Activated CD4-positive, alpha-beta T cell treated with anti-CD3 and anti-CD28 coated beads, Interleukin-2, Interleukin-4, amounts not matched to agents 100 ng/mL and 50 ng/mL, durations not matched to agents 16 hours and 8 hours (primary cell): ENCODE results near the gene CALM3.

Experiments used
- DNase-seq: peaks from one replicate; pipeline ENCODE4 v3.0.0-alpha.2; 2020; ENCODE audit warnings: low spot score

Gene CALM3

DNA sequence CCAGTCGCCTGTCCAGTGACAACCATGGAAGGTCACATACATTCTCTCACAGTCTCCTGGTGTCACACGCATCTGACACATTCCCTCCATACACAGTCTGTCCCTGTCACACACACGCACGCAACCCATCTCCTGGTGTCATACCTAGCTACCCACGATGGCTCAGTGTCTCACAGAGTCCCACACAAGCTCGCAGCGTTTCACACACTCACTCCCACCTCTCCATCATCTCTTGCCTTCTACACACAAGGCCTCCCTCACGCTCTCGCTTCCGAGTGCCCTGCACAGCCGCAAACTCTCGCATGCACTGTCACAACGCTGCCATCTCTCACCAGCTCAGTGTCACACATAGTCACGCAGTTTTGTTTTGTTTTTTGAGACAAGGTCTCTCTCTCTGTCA, 36.1 kb downstream of the CALM3 start:
- DNase-seq = no peak

DNA sequence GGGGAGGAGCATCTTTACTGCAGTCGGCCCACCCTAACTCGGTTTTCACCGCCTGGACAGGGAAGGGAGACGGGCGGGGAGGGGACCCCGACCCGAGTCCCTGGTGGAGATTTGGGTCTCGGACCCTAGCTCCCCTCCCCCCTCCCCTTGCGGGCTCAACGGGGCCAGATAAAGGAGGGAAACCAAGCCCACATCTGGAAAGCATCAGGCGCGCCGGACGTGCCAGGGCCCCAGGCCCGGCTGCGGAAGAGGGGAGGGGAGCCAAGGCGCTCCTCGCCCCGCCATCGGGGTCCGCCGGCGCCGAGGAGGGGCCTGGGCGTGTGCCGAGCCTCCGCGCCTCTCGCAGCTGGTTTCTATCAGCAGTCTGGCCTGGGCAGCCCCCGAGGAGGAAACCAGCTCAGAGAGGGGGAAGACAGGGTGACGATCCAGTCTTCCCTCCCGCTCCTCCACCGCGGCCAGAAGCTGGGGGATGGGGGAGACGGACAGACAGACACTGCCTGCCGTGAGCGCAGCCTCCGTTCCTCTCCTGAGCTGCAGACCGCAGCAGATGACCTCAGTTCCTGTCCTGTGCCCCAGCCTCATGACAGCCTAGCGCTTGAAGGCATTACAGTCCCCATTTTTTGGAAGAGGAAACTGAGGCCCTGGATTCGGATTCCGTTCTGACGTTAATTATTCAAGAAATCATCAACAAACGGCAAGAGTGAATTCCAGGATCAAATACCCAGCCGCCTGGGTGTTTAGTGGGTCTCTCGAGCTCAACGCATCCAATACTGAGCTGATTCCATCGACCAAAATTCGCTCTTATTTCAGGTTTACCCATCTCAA, 38.4 kb downstream of the CALM3 start:
- no peak for DNase-seq

DNA sequence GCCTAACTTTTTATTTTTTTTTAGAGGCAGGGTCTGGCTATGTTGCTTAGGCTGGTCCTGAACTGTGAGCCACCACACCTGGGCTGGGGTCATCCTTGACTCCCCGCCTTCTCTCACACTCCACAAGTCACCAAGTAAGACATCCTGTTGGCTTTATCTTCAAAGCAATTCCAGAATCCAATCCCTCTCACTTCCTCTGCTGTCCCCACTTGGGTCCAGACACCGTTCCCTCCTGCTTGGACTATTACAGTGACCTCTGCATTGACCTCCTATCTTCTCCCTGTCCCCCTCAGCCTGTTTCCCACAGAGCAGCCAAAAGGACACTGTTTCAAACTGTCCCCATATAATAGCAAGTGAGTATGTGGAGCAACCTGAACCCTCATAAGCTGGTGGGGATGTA, 39.5 kb downstream of the CALM3 start:
- no peak for DNase-seq

DNA sequence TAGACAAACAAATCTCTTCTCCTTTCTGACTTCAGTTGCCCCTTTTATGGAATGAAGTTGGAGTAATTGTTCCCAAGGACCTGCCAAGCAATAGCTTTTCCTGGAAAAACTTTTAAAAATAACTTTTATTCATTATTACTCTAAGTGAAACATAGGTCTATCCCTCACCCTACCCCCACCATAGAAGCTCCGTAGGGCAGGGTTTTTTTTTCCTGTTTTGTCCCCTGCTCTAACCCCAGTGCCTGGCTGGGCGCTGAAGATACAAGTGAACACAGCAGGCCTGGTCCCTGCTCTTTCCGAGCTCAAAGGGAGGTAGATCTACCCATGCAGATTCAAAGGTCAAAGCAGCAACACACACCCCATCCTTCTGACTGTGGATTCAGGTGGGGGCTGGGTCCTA, 43.6 kb downstream of the CALM3 start:
- DNase-seq = no peak

DNA sequence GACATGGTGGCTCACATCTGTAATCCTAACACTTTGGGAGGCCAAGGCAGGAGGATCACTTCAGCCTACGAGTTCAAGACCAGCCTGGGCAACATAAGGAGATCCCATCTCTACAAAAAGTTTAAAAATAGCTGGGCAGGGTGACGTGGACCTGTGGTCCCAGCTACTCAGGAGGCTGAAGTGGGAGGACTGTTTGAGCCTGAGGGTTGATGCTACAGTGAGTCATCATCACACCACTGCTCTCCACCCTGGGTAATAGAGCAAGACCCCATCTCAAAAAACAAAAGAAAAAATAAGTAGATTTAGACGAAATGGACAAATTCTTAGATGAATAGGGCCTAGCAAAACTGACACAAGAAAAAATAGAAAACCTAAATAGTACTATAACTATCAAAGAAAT, 45.3 kb downstream of the CALM3 start:
- DNase-seq = no peak

DNA sequence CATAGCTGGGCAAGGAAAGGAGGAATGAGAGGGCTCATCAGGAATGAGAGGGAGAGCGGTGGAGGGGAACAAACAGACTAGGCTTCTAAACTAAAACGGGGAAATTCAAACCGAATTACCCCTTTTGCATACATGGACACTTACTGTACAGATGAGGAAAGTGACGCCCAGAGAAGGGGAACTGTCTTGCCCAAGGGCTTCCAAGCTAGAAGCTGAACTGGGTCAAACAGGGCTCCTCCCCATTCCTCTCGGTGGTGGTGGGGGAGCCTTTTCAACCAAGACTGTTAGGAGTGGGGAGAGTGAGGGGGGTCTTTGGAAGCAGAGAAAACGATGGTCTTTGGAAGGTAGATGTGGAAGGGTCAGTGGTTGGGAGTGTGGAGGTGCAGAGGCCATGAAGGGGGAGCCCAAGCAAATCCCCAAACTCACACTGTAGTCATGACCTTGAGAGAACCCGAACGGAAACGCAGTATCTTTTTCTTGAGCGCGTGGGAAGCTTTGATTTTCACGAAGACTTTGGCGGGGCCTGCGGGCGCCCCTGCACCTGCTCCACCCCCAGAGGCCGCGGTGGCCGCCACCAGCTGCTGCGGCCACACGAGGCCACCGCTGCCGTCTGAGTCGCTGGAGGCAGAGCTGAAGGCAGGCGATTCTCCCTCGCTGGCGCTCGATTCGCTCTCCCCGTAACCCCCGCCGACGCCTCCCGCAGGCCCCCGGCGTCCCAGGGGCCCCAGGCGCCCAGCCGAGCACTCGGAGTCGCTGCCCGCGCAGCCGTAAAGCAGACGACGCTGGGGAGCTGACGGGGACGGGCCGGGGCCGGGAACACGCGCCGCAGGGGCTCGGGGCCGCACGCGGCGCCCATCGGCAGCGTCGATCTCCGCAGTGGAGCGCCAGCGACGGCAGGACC, 47.2 kb downstream of the CALM3 start:
- no peak for DNase-seq

DNA sequence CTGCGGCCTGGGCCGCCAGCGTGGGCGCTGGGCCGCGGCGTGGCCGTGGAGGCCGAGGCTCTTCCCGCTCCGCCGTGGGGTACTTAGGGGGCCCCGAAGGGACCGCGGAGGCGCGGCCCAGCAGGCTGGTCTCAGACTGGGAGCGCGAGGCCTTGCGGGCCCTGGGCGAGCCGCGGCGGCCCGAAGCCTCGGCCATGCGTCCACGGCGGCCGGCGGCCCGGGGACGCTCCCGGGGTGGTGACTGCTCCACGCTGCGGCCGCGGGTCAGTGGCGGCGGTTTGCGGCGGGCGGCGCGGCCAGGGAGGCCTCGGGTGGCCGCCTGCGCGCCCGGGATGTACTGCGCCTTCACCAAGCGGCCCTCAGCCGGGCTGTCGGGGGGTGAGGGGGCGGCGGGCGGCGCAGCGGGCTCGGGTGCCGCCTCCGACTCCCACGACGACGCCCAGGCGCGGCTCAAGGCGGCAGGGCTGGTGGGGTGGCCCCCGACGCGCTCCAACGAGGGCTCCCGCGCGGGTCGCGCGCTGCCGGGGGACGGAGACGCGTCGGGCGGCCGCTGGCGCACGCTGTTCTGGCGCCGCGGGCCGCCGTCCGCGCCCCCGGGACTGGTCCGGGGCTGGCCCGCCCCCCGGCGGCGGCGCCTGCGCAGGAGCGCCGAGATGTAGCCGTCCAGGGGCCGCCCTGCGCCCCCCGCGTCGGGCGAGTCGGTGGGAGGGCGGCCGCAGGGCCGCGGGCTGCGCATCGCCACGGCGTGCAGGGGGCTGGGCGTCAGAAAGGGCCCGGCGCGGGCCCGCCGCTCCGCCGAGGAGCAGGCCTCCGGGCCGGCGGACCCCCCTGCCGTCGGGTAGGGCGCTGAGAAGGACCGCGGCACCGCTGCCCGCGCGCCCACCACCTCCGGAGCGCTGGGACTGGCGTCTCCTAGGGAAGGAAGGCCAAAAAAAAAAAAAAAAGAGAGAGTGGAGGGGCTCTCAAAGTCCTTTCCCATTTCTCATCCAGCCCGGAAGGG, 48.1 kb downstream of the CALM3 start:
- DNase-seq = no peak

DNA sequence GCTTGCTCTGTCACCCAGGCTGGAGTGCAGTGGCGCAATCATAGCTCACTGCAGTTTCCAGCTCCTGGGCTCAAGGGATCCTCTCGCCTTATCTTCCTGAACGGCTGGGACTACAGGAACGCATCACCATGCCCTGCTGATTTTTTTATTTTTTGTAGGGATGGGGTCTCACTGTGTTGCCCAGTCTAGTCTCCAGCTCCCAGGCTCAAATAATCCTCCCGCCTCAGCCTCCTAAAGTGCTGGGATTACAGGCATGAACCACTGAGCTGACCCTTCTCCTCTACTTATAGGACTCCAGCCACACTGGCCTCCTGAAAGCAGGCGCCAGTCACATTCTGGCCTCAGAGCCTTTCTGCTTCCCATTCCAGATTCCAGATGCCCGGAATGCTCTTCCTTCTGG, 49.3 kb downstream of the CALM3 start:
- no peak for DNase-seq

DNA sequence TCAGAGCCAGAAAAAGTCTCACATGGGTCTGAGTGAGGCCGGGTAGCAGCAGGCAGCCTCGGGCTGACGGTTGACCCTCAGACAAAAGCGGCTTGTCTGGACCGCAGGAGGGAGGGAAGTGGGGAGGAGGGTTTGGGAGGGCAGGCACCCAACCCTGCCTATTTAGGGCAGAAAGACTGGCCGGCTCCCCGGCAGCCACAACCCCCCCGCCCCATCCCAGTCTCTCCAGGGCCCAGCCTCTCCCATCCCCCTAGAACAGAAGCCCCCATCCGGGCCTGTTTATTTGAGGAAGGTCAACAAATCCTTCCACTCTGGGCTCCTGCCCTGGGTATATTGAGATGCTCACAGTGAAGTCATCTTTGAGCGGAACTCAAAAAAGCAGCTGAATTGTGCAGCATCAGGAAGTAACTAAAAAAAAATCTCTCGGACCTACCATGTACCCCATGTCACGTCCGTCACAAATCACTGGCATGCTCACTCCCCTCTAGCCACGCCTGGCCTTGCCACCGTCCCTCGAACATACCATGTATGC, 53.6 kb downstream of the CALM3 start:
- DNase-seq = no peak

DNA sequence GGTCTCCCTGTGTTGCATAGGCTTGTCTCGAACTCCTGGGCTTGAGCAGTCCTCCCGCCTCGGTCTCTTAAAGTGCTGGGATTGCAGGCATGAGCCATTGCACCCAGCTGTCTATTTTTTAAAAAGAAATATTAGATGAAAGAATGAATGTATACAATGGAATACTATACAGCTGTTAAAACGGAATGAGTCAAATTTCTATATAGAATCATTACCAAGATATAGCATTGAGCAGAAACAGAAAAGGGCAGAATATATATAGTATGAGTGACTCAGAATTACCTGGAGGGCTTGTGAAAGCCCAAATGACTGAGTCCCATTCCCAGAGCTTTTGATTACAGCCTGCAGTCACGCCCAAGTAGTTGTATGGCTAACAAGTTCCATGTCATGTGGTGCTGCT, 55.4 kb downstream of the CALM3 start:
- DNase-seq = no peak

DNA sequence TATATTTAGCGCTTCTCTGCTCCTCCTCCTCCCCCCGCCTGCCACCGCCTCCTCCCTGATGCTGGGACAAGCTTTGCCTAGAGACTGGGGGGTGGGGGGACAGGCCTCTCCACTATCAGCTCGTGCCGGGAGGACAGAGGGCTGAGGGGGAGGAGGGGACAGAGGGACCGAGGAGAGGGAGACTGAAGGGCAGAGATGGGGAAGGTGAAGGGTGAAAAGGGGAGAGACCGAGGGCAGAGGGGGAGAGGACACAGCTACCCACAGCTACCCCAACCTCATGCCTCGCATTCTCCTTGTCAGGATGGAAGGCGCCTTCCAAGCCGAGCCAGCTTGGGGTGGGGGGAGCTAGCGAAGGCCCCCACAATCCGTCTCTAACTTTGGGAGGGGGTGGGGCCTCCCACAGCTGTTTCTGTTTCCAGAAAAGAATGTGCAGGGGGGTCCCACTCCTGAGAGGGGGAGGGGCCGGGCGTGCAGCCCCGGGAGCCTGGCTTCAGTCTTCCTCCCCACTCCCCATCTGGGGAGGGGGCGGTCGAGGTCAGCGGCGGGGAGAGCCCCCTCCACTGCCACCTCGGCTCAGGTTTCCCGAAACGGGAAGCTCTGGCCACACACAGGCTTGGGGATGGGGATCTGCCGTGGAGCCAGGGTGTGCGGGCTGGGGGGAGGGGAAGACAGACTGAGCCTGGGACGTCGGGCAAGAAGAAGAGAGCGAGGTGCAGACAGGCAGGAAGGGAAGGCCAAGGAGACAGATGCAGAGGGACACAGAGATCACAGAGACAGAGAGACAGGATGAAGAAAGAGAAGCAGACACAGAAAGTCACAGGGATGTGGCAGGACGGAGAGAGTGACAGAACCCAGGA, 58.2 kb downstream of the CALM3 start:
- no peak for DNase-seq

DNA sequence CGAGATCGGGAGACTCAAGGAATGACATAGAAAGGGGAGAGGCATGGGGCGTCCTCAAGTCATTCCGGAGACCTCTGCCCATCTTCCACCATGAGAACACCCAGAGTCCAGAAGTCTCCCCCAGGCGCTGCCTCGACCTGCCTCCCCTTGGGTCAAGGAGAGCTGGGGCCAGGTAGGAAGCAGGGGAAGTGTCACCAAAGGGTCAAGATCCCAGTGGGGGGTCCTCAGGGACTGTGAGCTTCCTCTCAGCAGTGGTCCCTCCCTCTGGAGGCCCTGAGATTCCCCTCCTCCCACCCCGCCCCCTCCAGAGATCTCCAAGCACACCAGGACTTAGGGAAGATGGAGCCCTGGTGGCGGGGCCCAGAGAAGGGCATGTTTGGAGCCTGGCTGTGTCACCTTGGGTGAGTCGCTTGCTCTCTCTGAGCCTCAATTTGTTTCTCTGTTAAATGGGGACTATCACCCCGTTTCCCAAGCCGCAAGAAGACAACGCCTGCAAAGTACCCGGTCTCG, 58.9 kb downstream of the CALM3 start:
- DNase-seq = no peak
